Effector memory CD8-positive, alpha-beta T cell (primary cell): ENCODE results near the gene HIRIP3.
A peak's percentile ranks its signal among the peaks of the same experiment; 100 is the strongest.

Experiments
- ATAC-seq: fragments of 150-1000 bp; cut with Tn5 transposase; replicated peaks from 2 replicates; pipeline ENCODE4 v1.10.0; 2021; ENCODE audit warnings: mild to moderate bottlenecking, moderate library complexity
- DNase-seq, 3 experiments: peaks; one replicate each; pipeline ENCODE4 v3.0.0; 2021
- H3K27ac Mint-ChIP-seq, 2 donors: one replicate each; pipeline ENCODE4 v1.8.0; 2022; ENCODE audit warnings: mild to moderate bottlenecking in 2 of 2, mixed read lengths in 2 of 2, moderate library complexity in 2 of 2
- H3K27me3 Mint-ChIP-seq, 2 donors: one replicate each; pipeline ENCODE4 v1.8.0; 2022; ENCODE audit warnings: mixed read lengths in 2 of 2
- H3K36me3 Mint-ChIP-seq: one replicate; pipeline ENCODE4 v1.8.0; 2022; ENCODE audit warnings: mild to moderate bottlenecking, moderate library complexity, mixed read lengths; ENCODE audit not compliant: insufficient read depth
- H3K4me1 Mint-ChIP-seq, 2 donors: one replicate each; pipeline ENCODE4 v1.8.0; 2022; ENCODE audit warnings: low read depth in 2 of 2, mixed read lengths in 2 of 2
- H3K4me3 Mint-ChIP-seq, 2 donors: one replicate each; pipeline ENCODE4 v1.8.0; 2022; ENCODE audit warnings: mild to moderate bottlenecking in 2 of 2, mixed read lengths in 2 of 2, moderate library complexity in 2 of 2
- H3K9me3 Mint-ChIP-seq, 2 donors: one replicate each; pipeline ENCODE4 v1.8.0; 2022; ENCODE audit warnings: mixed read lengths in 2 of 2

Gene HIRIP3

DNA sequence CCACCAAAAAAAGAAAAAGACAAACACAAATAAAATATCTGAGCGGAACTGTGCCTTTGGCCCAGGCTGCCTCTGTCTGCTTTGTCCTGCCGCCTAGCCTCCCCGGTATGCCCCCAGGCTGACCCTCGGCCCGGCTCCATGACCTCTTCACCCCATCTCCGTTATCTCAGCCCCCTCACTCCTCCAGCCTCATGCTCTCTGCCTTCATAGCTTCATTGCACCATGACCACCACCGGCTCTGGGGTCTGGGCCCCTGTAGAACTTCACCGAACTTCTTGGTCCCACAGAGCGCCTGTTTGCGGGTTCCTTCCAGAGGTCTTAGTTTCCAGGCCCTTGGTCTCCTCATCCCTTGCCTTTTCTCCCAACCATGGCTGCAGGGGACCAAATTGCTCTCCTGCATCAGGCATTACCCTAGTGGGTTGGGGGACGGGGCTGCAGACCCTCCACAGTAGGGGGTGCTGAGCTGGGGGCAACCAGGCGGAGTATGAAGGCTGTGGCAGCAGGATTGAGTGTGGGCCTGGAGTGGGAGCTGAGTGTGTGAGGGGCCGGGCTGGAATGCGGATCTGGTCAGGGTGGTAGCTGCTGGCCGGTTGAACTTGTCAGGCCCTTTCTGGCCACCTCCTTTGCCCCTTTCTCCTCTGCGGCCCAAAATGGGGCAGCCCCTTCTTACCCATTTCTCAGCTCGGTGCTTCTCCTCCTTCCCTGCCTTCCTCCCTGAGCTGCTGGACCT, 6.9 kb downstream of the HIRIP3 start:
- Mint-ChIP-seq H3K27ac (peak overlapping the region in 1 of 2 donors; percentile 84), H3K36me3 (peaks cover 34% of the 10 kb centered on the region), H3K27me3 (no peaks in the 10 kb centered on the region), H3K9me3 (no peaks in the 10 kb centered on the region), H3K4me3 (no peak overlapping the region), H3K4me1 (peaks cover 0 to 3% of the 10 kb centered on the region in 2 donors)
- no peak for ATAC-seq
- no peak for DNase-seq

DNA sequence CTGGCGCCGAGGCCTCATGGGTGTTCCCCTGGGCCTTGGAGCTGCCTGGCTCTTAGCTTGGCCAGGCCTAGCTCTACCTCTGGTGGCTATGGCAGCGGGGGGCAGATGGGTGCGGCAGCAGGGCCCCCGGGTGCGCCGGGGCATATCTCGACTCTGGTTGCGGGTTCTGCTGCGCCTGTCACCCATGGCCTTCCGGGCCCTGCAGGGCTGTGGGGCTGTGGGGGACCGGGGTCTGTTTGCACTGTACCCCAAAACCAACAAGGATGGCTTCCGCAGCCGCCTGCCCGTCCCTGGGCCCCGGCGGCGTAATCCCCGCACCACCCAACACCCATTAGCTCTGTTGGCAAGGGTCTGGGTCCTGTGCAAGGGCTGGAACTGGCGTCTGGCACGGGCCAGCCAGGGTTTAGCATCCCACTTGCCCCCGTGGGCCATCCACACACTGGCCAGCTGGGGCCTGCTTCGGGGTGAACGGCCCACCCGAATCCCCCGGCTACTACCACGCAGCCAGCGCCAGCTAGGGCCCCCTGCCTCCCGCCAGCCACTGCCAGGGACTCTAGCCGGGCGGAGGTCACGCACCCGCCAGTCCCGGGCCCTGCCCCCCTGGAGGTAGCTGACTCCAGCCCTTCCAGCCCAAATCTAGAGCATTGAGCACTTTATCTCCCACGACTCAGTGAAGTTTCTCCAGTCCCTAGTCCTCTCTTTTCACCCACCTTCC, 7.9 kb downstream of the HIRIP3 start:
- DNase-seq: no peak
- Mint-ChIP-seq H3K9me3 (no peaks in the 10 kb centered on the region), H3K4me3 (no peak overlapping the region), H3K36me3 (peaks cover 34% of the 10 kb centered on the region), H3K27me3 (no peaks in the 10 kb centered on the region), H3K27ac (peak overlapping the region in 1 of 2 donors; percentile 84), H3K4me1 (peaks cover 0 to 3% of the 10 kb centered on the region in 2 donors)
- no peak for ATAC-seq

DNA sequence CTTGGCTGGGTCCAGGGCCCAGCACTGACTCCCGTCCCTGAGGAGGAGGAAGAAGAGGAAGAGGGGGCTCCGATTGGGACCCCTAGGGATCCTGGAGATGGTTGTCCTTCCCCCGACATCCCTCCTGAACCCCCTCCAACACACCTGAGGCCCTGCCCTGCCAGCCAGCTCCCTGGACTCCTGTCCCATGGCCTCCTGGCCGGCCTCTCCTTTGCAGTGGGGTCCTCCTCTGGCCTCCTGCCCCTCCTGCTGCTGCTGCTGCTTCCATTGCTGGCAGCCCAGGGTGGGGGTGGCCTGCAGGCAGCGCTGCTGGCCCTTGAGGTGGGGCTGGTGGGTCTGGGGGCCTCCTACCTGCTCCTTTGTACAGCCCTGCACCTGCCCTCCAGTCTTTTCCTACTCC, 8.5 kb downstream of the HIRIP3 start:
- DNase-seq: no peak
- H3K4me1 Mint-ChIP-seq: peaks cover 0 to 3% of the 10 kb centered on the region in 2 donors
- H3K27me3 Mint-ChIP-seq: no peaks in the 10 kb centered on the region
- H3K9me3 Mint-ChIP-seq: no peaks in the 10 kb centered on the region
- H3K4me3 Mint-ChIP-seq: no peak overlapping the region
- H3K27ac Mint-ChIP-seq: no peak overlapping the region
- H3K36me3 Mint-ChIP-seq: peaks cover 37% of the 10 kb centered on the region
- ATAC-seq: no peak

DNA sequence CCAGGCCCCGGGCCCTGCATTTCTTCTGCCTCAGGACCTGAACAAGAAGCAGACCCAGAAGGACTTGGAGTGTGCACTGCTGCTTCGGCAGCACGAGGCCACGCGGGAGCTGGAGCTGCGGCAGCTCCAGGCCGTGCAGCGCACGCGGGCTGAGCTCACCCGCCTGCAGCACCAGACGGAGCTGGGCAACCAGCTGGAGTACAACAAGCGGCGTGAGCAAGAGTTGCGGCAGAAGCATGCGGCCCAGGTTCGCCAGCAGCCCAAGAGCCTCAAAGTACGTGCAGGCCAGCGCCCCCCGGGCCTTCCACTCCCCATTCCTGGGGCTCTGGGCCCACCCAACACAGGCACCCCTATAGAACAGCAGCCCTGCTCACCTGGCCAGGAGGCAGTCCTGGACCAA, 9.2 kb downstream of the HIRIP3 start:
- no peak for DNase-seq
- Mint-ChIP-seq H3K36me3 (peaks cover 40% of the 10 kb centered on the region), H3K4me3 (no peak overlapping the region), H3K9me3 (no peaks in the 10 kb centered on the region), H3K27me3 (no peaks in the 10 kb centered on the region), H3K27ac (no peak overlapping the region), H3K4me1 (peaks cover 0 to 3% of the 10 kb centered on the region in 2 donors)
- no peak for ATAC-seq

DNA sequence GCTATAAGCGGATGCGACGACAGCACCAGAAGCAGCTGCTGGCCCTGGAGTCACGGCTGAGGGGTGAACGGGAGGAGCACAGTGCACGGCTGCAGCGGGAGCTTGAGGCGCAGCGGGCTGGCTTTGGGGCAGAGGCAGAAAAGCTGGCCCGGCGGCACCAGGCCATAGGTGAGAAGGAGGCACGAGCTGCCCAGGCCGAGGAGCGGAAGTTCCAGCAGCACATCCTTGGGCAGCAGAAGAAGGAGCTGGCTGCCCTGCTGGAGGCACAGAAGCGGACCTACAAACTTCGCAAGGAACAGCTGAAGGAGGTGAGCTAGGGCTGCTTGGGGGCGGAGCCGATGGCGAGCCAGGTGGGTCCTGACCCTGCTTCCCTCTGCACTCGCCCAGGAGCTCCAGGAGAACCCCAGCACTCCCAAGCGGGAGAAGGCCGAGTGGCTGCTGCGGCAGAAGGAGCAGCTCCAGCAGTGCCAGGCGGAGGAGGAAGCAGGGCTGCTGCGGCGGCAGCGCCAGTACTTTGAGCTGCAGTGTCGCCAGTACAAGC, 10.1 kb downstream of the HIRIP3 start:
- Mint-ChIP-seq H3K27ac (peak overlapping the region in 1 of 2 donors; percentile 47), H3K4me1 (peaks cover 0 to 3% of the 10 kb centered on the region in 2 donors)

DNA sequence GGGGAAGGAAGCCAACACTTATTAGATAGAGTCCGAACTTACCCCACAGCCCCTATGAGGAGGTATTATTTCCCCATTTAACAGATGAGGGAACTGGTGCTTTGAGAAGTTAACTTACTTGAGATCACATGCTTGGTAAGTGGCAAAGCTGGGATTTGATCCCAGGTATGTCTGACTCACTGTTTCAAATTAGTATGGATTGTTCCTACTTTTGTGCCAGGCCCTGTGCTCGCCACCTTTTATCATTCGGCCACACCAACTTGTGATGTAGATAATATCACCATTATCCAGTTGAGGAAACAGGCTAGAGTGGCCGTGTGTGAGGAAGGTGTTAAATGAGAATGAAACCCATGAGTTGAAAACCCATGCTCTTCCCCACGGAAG, 10.7 kb downstream of the HIRIP3 start:
- no peaks in the 10 kb centered on the region for H3K27me3 Mint-ChIP-seq
- H3K4me3 Mint-ChIP-seq: no peak overlapping the region
- no peaks in the 10 kb centered on the region for H3K9me3 Mint-ChIP-seq
- peaks cover 47% of the 10 kb centered on the region for H3K36me3 Mint-ChIP-seq
- peaks cover 0 to 5% of the 10 kb centered on the region in 2 donors for H3K4me1 Mint-ChIP-seq
- DNase-seq (no peak), ATAC-seq (no peak)
- no peak overlapping the region for H3K27ac Mint-ChIP-seq

More for the DNA sequence above, 10.1 kb downstream of the HIRIP3 start:
- Mint-ChIP-seq H3K4me3 (no peak overlapping the region), H3K27me3 (no peaks in the 10 kb centered on the region), H3K9me3 (no peaks in the 10 kb centered on the region), H3K36me3 (peaks cover 42% of the 10 kb centered on the region)
- DNase-seq (no peak), ATAC-seq (no peak)

DNA sequence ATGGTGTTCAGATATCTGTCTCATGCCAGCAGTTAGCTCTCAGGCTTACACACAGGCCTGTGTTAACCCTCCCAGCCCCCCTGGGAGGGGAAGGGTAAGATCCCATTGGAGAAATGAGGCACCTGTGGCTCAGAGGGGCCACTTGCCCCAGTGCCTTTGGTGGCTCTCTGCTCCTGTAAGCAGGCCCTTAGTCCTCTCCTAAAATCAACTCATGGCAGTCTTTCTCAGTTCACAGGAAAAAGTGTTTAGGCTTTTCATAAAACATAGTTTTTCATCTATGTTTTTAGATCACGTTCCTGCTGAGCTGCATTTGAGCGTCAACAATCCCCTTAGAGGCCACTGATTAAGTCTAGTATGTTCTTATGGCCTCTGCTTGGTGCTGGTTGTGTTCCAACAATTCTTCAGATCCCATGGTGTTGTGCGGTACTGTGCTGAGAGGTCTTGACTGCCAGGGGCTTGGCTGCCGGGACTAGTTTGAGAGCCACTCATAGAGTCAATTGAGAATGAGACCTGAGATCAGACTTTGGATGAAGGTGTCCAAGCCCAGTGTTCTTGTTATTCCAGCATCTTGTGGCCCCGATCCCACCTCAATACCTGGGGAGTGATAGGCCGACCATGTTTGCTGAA, 11.2 kb downstream of the HIRIP3 start:
- Mint-ChIP-seq H3K27ac (peak overlapping the region; percentile 49 to 52), H3K4me3 (no peak overlapping the region), H3K36me3 (peaks cover 51% of the 10 kb centered on the region), H3K27me3 (no peaks in the 10 kb centered on the region), H3K9me3 (no peaks in the 10 kb centered on the region), H3K4me1 (peaks cover 0 to 5% of the 10 kb centered on the region in 2 donors)
- DNase-seq (no peak), ATAC-seq (no peak)

DNA sequence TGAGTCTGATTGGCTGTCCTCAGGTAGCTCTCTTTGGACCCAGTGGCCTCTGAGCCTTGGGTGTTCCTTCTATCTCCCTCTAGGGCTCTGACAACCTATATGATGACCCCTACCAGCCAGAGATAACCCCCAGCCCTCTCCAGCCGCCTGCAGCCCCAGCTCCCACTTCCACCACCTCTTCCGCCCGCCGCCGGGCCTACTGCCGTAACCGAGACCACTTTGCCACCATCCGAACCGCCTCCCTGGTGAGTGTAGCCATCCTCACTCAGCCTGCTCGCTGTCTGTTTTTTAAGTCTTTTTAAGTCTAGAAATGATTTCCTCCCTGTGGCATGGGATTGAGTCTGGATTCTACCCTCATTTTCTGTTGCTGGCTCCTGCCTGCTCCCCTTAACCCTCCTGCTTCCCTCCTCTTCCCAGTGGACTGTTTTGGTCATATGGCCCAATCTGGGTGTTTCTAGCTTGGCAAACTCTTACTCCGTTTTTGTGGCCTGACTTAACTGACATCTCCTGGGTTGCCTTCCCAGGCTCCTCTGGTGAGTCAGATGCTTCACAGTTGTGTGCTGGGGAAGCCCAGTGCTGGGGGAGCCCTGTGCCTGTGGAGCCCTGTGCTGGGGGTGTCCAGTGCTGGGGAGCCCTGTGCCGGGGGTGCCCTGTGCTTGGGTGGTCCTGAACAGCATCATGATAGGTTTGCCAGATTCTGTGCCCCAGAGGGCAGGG, 11.8 kb downstream of the HIRIP3 start:
- Mint-ChIP-seq H3K4me1 (peaks cover 0 to 3% of the 10 kb centered on the region in 2 donors), H3K27ac (peak overlapping the region; percentile 49 to 52), H3K27me3 (no peaks in the 10 kb centered on the region), H3K9me3 (no peaks in the 10 kb centered on the region), H3K36me3 (peaks cover 48% of the 10 kb centered on the region), H3K4me3 (no peak overlapping the region)
- no peak for ATAC-seq
- DNase-seq: no peak

DNA sequence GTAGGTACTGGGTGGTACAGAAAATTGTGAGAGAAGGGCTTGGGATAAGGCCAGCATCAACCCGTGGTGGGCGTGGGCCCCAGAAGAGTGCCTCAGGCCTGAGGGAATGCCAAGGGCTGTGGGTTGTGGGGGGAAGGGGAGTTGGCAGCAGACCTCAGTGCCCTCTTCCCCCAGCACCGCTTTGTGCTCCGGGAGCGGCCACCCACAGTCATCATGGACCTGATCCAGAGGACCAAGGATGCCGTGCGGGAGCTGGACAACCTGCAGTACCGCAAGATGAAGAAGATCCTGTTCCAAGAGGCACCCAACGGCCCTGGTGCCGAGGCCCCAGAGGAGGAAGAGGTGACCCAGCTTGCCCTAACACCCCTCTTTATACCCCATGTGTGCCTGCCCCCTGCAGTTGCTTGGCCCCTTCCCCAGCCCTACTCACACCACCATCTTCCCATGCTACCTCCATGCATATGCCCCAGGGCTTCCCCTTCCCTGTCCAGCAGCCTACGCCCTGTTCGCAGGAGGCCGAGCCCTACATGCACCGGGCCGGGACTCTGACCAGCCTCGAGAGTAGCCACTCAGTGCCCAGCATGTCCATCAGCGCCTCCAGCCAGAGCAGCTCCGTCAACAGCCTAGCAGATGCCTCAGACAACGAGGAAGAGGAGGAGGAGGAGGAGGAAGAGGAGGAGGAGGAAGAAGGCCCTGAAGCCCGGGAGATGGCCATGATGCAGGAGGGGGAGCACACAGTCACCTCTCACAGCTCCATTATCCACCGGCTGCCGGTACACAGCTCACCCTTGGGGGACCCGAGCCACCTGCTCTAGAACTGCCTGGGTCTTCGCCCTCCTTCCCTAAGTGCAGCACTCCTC, 12.6 kb downstream of the HIRIP3 start:
- H3K4me1 Mint-ChIP-seq: peaks cover 3% of the 10 kb centered on the region in 2 donors
- peaks cover 45% of the 10 kb centered on the region for H3K36me3 Mint-ChIP-seq
- DNase-seq: no peak
- H3K4me3 Mint-ChIP-seq: no peak overlapping the region
- peak overlapping the region in 1 of 2 donors; percentile 49 for H3K27ac Mint-ChIP-seq
- ATAC-seq: no peak
- no peaks in the 10 kb centered on the region for H3K27me3 Mint-ChIP-seq
- H3K9me3 Mint-ChIP-seq: no peaks in the 10 kb centered on the region

DNA sequence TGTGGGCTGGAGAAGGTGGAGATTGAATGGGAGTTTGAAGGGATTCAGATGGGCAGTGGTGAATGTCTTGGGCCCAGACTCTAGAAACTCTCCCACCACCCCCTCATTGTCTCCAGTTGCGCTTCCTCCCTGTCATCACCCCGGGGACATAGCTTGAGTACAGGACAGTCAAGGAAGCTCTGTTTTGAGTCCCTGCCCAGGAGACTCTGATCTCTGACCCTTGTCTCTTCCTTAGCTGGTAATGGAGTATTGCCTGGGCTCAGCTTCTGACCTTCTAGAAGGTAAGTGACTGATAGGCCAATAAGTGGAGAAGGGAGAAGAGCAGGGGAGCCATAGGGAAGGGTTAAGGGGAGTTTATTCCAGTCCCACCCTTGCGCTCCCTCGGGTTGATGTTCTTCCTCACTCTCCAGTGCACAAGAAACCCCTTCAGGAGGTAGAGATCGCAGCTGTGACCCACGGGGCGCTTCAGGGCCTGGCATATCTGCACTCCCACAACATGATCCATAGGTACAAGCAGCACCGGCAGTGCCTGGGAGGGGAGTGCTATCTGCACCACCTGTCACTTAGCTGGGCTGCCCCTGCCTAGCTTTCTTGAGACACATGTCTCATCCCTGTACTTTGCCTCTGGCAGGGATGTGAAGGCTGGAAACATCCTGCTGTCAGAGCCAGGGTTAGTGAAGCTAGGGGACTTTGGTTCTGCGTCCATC, 16.7 kb downstream of the HIRIP3 start:
- Mint-ChIP-seq H3K27ac (peak overlapping the region in 1 of 2 donors; percentile 20), H3K36me3 (peaks cover 39% of the 10 kb centered on the region), H3K9me3 (no peaks in the 10 kb centered on the region), H3K27me3 (no peaks in the 10 kb centered on the region), H3K4me3 (no peak overlapping the region), H3K4me1 (peaks cover 27 to 31% of the 10 kb centered on the region in 2 donors)
- DNase-seq: no peak
- no peak for ATAC-seq

DNA sequence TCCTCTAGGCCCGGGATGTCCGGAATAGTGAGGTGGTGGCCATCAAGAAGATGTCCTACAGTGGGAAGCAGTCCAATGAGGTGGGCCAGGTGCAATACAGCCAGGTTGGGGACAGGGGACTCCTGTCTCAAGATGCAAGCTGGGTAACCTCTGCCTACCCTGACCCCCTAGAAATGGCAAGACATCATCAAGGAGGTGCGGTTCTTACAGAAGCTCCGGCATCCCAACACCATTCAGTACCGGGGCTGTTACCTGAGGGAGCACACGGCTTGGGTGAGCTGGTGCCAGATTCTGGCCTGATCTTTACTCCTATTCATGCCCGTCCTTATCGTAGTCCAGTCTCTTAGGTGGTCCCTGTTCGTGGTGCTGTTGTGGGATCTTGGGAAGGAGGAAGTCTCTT, 17.3 kb downstream of the HIRIP3 start:
- DNase-seq: no peak
- Mint-ChIP-seq H3K4me3 (no peak overlapping the region), H3K9me3 (no peaks in the 10 kb centered on the region), H3K36me3 (peaks cover 41% of the 10 kb centered on the region), H3K27ac (peak overlapping the region; percentile 25 to 97), H3K4me1 (peaks cover 29 to 37% of the 10 kb centered on the region in 2 donors), H3K27me3 (no peaks in the 10 kb centered on the region)
- no peak for ATAC-seq
